SK-N-SH treated with all-trans-retinoic acid at 6 μM for 48 hours (cell line): ENCODE data around the gene ATL3.
"Not testable (repeated sequence)": the region's sequence is repeated elsewhere in the genome, so short reads cannot be mapped to it uniquely, and the experiment has no call there.

Experiments
- ATAC-seq: fragments of 200-7000 bp; cut with Tn5 transposase; 3 replicates; pipeline ENCODE4 v1.9.1; 2020; ENCODE audit warnings: mild to moderate bottlenecking, moderate library complexity
- ARNTL ChIP-seq: fragments of 450-650 bp; formaldehyde crosslinking; IDR thresholded peaks from 2 replicates; pipeline ENCODE4 v1.5.0; 2020; ENCODE audit warnings: low read depth, mild to moderate bottlenecking, moderate library complexity, borderline replicate concordance
- BACH2 ChIP-seq: fragments of 250-450 bp; sonication (Bioruptor Pico); IDR thresholded peaks from 2 replicates; pipeline ENCODE4 v1.9.0; 2021; ENCODE audit warnings: mild to moderate bottlenecking, borderline replicate concordance
- CREB5 ChIP-seq: fragments of 250-450 bp; sonication (Bioruptor Pico); IDR thresholded peaks from 2 replicates; pipeline ENCODE4 v1.5.1; 2020; ENCODE audit warnings: low read depth, mild to moderate bottlenecking, moderate library complexity
- CSDC2 ChIP-seq: fragments of 250-450 bp; sonication (Bioruptor Pico); IDR thresholded peaks from 2 replicates; pipeline ENCODE4 v1.5.0; 2020; ENCODE audit warnings: mild to moderate bottlenecking, moderate library complexity
- CSRNP3 ChIP-seq: fragments of 250-450 bp; sonication (Bioruptor Pico); IDR thresholded peaks from 2 replicates; pipeline ENCODE4 v1.5.1; 2021; ENCODE audit warnings: mild to moderate bottlenecking, moderate library complexity
- GLIS3 ChIP-seq: fragments of 250-450 bp; sonication (Bioruptor Pico); IDR thresholded peaks from 2 replicates; pipeline ENCODE4 v1.5.0; 2020; ENCODE audit warnings: mild to moderate bottlenecking, moderate library complexity
- ISL1 ChIP-seq: fragments of 250-450 bp; sonication (Bioruptor Pico); IDR thresholded peaks from 2 replicates; pipeline ENCODE4 v2.1.2; 2022; ENCODE audit warnings: mild to moderate bottlenecking, moderate library complexity
- OSR1 ChIP-seq: fragments of 250-450 bp; sonication (Bioruptor Pico); IDR thresholded peaks from 2 replicates; pipeline ENCODE4 v1.8.0; 2022; ENCODE audit warnings: moderate library complexity, mild to moderate bottlenecking, inconsistent platforms
- PATZ1 ChIP-seq: fragments of 250-450 bp; sonication (Bioruptor Pico); IDR thresholded peaks from 2 replicates; pipeline ENCODE4 v1.8.0; 2020; ENCODE audit warnings: mild to moderate bottlenecking, moderate library complexity, borderline replicate concordance
- POU6F1 ChIP-seq: fragments of 250-450 bp; sonication (Bioruptor Pico); IDR thresholded peaks from 2 replicates; pipeline ENCODE4 v1.8.0; 2021; ENCODE audit warnings: low read depth, mild to moderate bottlenecking, moderate library complexity, borderline replicate concordance
- PPARA ChIP-seq: fragments of 250-450 bp; sonication (Bioruptor Pico); IDR thresholded peaks from 2 replicates; pipeline ENCODE4 v1.5.0; 2020; ENCODE audit warnings: mild to moderate bottlenecking, borderline replicate concordance
- TCF4 ChIP-seq: fragments of 250-450 bp; sonication (Bioruptor Pico); IDR thresholded peaks from 2 replicates; pipeline ENCODE4 v1.8.0; 2021; ENCODE audit warnings: mild to moderate bottlenecking, moderate library complexity, borderline replicate concordance
- TOX ChIP-seq: fragments of 250-450 bp; sonication (Bioruptor Pico); IDR thresholded peaks from 2 replicates; pipeline ENCODE4 v1.8.0; 2021; ENCODE audit warnings: mild to moderate bottlenecking, moderate library complexity, borderline replicate concordance
- TSHZ2 ChIP-seq: fragments of 250-450 bp; sonication (Bioruptor Pico); IDR thresholded peaks from 2 replicates; pipeline ENCODE4 v1.5.0; 2020; ENCODE audit warnings: mild to moderate bottlenecking, moderate library complexity
- ZC3H10 ChIP-seq: fragments of 250-450 bp; sonication (Bioruptor Pico); IDR thresholded peaks from 2 replicates; pipeline ENCODE4 v1.5.1; 2021; ENCODE audit warnings: mild to moderate bottlenecking, moderate library complexity
- ZFP3 ChIP-seq: fragments of 250-450 bp; sonication (Bioruptor Pico); IDR thresholded peaks from 2 replicates; pipeline ENCODE4 v1.5.0; 2020; ENCODE audit warnings: mild to moderate bottlenecking, moderate library complexity
- ZFP30 ChIP-seq: fragments of 450-650 bp; formaldehyde crosslinking; IDR thresholded peaks from 2 replicates; pipeline ENCODE4 v1.5.0; 2022; ENCODE audit warnings: mild to moderate bottlenecking, moderate library complexity
- ZNF565 ChIP-seq: fragments of 450-650 bp; formaldehyde crosslinking; conservative IDR thresholded peaks from 2 replicates; pipeline ENCODE4 v1.5.0; 2020; ENCODE audit warnings: low read depth, mild to moderate bottlenecking, moderate library complexity
- ZNF8 ChIP-seq: fragments of 450-650 bp; formaldehyde crosslinking; IDR thresholded peaks from 2 replicates; pipeline ENCODE4 v1.5.0; 2020; ENCODE audit warnings: mild to moderate bottlenecking, moderate library complexity

The ATL3 gene

GRCh38 chr11:63686926-63687325 is 15.8 kb upstream of the ATL3 start:
- no peak for TF ChIP-seq GLIS3
- TF ChIP-seq ARNTL: no peak
- no peak for TF ChIP-seq TSHZ2 (CRISPR knock-in tag)
- no peak for TF ChIP-seq TOX (CRISPR knock-in tag)
- no peak for TF ChIP-seq PATZ1 (CRISPR knock-in tag)
- no peak for TF ChIP-seq ZC3H10
- no peak for TF ChIP-seq POU6F1
- TF ChIP-seq CSDC2: no peak
- no peak for TF ChIP-seq ZFP3 (CRISPR knock-in tag)
- no peak for TF ChIP-seq PPARA (CRISPR knock-in tag)
- no peak for TF ChIP-seq CSRNP3 (CRISPR knock-in tag)
- TF ChIP-seq ZNF8 (CRISPR knock-in tag): no peak
- TF ChIP-seq CREB5 (CRISPR knock-in tag): no peak
- TF ChIP-seq BACH2 (CRISPR knock-in tag): no peak
- no peak for TF ChIP-seq ISL1 (CRISPR knock-in tag)
- TF ChIP-seq TCF4 (CRISPR knock-in tag): no peak
- TF ChIP-seq ZFP30 (CRISPR knock-in tag): no peak
- no peak for TF ChIP-seq ZNF565 (CRISPR knock-in tag)
- no peak for TF ChIP-seq OSR1 (CRISPR knock-in tag)
- ATAC-seq: no peak

- ATAC-seq: not testable (repeated sequence)
Measured at GRCh38 chr11:63685158-63685721, 14.1 kb upstream of the ATL3 start.

GRCh38 chr11:63683133-63683991 is 12.2 kb upstream of the ATL3 start:
- no peak for TF ChIP-seq ZFP3 (CRISPR knock-in tag)
- TF ChIP-seq ZNF8 (CRISPR knock-in tag): peak; percentile 60; the same call in 1 of the 2 replicates
- TF ChIP-seq CREB5 (CRISPR knock-in tag): no peak
- ATAC-seq: no peak
